ENCODE measurements around the gene HUWE1. TPM values are rescaled to one million over a fixed set of nuclear protein-coding genes. Genes with fewer than 3 reads are reported as not detected.
A peak's percentile ranks its signal among the peaks of the same experiment; 100 is the strongest.
"Not testable (repeated sequence)": the region's sequence is repeated elsewhere in the genome, so short reads cannot be mapped to it uniquely, and the experiment has no call there.

Gene HUWE1
- total and polyA plus RNA-seq, 3 donors from 2014 or later, result 131 to 260 (median 246) TPM

DNA sequence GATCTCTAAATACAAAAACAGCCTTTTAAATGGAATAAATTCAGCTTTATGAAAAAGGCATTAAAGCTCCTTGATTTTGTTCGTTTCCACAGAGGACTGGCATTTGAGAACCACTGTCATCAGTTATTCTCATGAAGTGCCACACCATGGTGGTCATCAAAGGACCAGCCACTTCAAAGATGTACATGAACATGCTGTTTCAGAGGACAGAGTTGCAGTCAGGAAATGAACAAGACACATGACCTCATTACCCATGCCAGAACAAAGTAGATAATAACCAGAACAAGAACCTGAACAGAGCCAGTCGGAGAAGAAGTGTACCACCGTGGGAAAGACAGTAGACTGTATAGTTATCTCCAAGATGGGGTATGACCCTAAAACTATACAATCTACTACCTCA lies 129.7 kb downstream of the HUWE1 start:
- H3K4me3 ChIP-seq, result no peak overlapping the region
- no peak for DNase-seq
- no peaks in the 10 kb centered on the region for H3K4me1 ChIP-seq
- intact Hi-C loops (cut with DNase I; ENCODE audit: low total_unique reads), result no loop called here
- WGBS, 2 donors, result 66 to 93% methylated on average over 3 of the region's 3 CpGs
- TF ChIP-seq POLR2A (IDR thresholded peaks at IDR 0.05) (no peak), CTCF (IDR thresholded peaks at IDR 0.05) (no peak)
- H3K27me3 ChIP-seq, result no peaks in the 10 kb centered on the region
- H3K36me3 ChIP-seq (ENCODE audit: low read depth, missing control alignments), result no peaks in the 10 kb centered on the region
- no peaks in the 10 kb centered on the region for H3K9me3 ChIP-seq
- no peak overlapping the region for H3K27ac ChIP-seq

- H3K9me3 ChIP-seq, result no peaks in the 10 kb centered on the region
- no peak overlapping the region for H3K27ac ChIP-seq
- no peak for DNase-seq
- WGBS, 2 donors, result 93 to 100% methylated on average over 4 to 13 of the region's 18 CpGs
- H3K4me3 ChIP-seq, result no peak overlapping the region
- H3K27me3 ChIP-seq, result no peaks in the 10 kb centered on the region
- TF ChIP-seq CTCF (IDR thresholded peaks at IDR 0.05) (no peak), POLR2A (IDR thresholded peaks at IDR 0.05) (no peak)
- no peaks in the 10 kb centered on the region for H3K4me1 ChIP-seq
- H3K36me3 ChIP-seq (ENCODE audit: low read depth, missing control alignments), result no peaks in the 10 kb centered on the region
- intact Hi-C loops (cut with DNase I; ENCODE audit: low total_unique reads), result no loop called here
These were observed 135.6 kb downstream of the HUWE1 start for GRCh38 chrX:53550756-53551463.

GRCh38 chrX:53547668-53548067 lies 138.9 kb downstream of the HUWE1 start:
- no peaks in the 10 kb centered on the region for H3K27me3 ChIP-seq
- 94 to 95% methylated on average over 5 to 12 of the region's 12 CpGs for WGBS, 2 donors
- no peak overlapping the region for H3K4me3 ChIP-seq
- no peak overlapping the region for H3K27ac ChIP-seq
- intact Hi-C loops (cut with DNase I; ENCODE audit: low total_unique reads), result no loop called here
- H3K9me3 ChIP-seq, result no peaks in the 10 kb centered on the region
- no peaks in the 10 kb centered on the region for H3K4me1 ChIP-seq
- DNase-seq, result no peak
- no peaks in the 10 kb centered on the region for H3K36me3 ChIP-seq (ENCODE audit: low read depth, missing control alignments)
- TF ChIP-seq POLR2A (IDR thresholded peaks at IDR 0.05) (no peak), CTCF (IDR thresholded peaks at IDR 0.05) (no peak)

GRCh38 chrX:53544936-53545335 lies 141.6 kb downstream of the HUWE1 start:
- Histone ChIP-seq H3K27me3 (no peaks in the 10 kb centered on the region), H3K9me3 (no peaks in the 10 kb centered on the region), H3K36me3 (ENCODE audit: low read depth, missing control alignments) (no peaks in the 10 kb centered on the region), H3K4me1 (no peaks in the 10 kb centered on the region), H3K4me3 (no peak overlapping the region), H3K27ac (no peak overlapping the region)
- intact Hi-C loops (cut with DNase I; ENCODE audit: low total_unique reads), result no loop called here
- 97 to 100% methylated on average over 3 to 9 of the region's 9 CpGs for whole genome bisulfite sequencing, 2 donors
- TF ChIP-seq POLR2A (IDR thresholded peaks at IDR 0.05) (no peak), CTCF (IDR thresholded peaks at IDR 0.05) (no peak)
- no peak for DNase-seq

GRCh38 chrX:53538781-53539180 lies 147.7 kb downstream of the HUWE1 start:
- H3K27me3 ChIP-seq, result no peaks in the 10 kb centered on the region
- DNase-seq, result peak; percentile 16
- no peaks in the 10 kb centered on the region for H3K9me3 ChIP-seq
- no peaks in the 10 kb centered on the region for H3K4me1 ChIP-seq
- H3K4me3 ChIP-seq, result no peak overlapping the region
- no peaks in the 10 kb centered on the region for H3K36me3 ChIP-seq (ENCODE audit: low read depth, missing control alignments)
- intact Hi-C loops (cut with DNase I; ENCODE audit: low total_unique reads), result no loop called here
- TF ChIP-seq POLR2A (IDR thresholded peaks at IDR 0.05) (no peak), CTCF (IDR thresholded peaks at IDR 0.05) (no peak)
- no peak overlapping the region for H3K27ac ChIP-seq
- whole genome bisulfite sequencing, 2 donors, result 42 to 58% methylated on average over 8 of the region's 8 CpGs

- WGBS, 2 donors, result 69 to 80% methylated on average over 14 to 20 of the region's 21 CpGs
- H3K4me3 ChIP-seq; intact Hi-C loops (cut with DNase I; ENCODE audit: low total_unique reads): not testable (repeated sequence)
These were observed 155.1 kb downstream of the HUWE1 start for GRCh38 chrX:53531255-53531966.

More at GRCh38 chrX:53531255-53531966, 155.1 kb downstream of the HUWE1 start:
- not testable (repeated sequence) for H3K27me3 ChIP-seq; H3K27ac ChIP-seq; H3K4me1 ChIP-seq; DNase-seq; H3K9me3 ChIP-seq; H3K36me3 ChIP-seq (ENCODE audit: low read depth, missing control alignments)

Data from testis (tissue), 3 donors.